AML-193 (cell line): ENCODE results near the gene POLR3B.

Experiments used
- DNase-seq, 2 experiments: peaks; one replicate each; lab custom pipeline; 2025; lab: John Stamatoyannopoulos, UW

The POLR3B gene

GRCh38 chr12:106415134-106415533 is 57.6 kb downstream of the POLR3B start:
- DNase-seq: no peak

- DNase-seq: no peak
Measured at GRCh38 chr12:106416273-106416672, 58.7 kb downstream of the POLR3B start.

- DNase-seq: no peak
Measured at GRCh38 chr12:106417926-106418910, 60.7 kb downstream of the POLR3B start.

GRCh38 chr12:106418970-106419369 is 61.4 kb downstream of the POLR3B start:
- no peak for DNase-seq

- no peak for DNase-seq
Measured at GRCh38 chr12:106423291-106423690, 65.7 kb downstream of the POLR3B start.

DNA sequence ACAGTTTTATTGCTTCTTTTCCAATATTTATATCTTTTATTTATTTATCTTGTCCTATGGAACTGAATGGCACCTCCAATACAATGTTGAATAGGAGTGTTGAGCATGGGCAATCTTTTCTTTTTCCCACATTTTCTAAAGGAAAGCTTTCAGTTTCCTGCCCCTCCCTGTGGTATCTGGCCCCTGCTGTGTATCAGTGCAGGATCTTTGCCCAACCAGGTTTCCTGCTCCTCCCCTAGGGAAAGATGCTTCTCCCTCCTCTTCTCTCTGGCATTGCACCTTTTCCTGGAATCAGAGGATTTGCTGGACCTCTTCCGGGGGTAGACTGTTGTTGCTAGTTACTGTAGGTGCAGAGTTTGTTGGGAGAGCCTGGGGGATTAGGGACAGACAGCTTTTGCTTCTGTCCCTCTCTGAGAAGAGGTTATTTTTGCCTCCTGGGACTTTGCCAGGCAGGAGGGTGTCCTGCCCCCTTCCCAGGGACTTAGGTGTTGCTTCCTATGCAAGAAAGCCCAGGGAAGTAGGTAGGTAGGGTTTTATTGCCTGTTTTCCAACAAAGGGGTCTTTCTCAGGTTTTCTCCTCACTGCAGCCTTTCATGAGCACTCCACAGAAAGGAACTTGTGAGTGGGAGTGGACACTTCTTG is 67.6 kb downstream of the POLR3B start:
- DNase-seq: no peak

DNA sequence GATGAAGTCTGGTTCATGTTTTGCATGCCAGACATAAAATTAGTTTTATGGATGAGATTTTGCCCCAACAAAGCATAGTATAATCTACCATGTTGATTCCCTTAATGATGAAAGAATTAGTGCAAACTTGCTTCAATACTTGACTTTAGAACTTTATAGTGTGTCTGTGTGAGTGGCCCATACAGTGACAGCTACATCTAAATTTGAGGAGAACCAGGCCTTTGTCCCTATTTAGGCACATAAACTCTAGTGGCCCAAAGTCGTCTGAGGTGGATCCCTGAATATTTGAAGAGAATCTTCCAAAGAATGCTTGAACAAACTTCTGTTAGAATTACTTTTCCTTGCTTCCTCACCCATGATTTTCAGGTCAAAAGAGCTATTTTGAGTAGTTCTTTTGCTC is 70.4 kb downstream of the POLR3B start:
- no peak for DNase-seq

DNA sequence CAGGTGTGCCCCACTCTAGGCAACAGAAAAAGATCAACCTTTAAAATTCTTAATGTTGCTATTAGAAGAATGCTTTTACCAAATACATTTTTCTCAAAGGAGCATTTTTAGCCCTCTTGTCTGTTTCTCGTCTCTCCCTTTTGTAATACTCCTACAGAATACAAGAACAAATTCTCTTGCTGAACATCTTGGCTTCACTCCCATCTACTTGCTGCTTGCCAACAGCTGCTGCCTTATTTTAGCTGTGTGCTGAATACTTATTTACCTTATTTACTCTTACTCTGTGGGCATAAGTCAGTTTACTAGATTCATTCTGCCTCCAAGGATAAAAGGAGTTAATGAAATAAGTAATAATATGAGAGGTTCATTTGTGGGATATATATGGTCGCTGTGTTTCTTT is 70.8 kb downstream of the POLR3B start:
- DNase-seq: no peak

DNA sequence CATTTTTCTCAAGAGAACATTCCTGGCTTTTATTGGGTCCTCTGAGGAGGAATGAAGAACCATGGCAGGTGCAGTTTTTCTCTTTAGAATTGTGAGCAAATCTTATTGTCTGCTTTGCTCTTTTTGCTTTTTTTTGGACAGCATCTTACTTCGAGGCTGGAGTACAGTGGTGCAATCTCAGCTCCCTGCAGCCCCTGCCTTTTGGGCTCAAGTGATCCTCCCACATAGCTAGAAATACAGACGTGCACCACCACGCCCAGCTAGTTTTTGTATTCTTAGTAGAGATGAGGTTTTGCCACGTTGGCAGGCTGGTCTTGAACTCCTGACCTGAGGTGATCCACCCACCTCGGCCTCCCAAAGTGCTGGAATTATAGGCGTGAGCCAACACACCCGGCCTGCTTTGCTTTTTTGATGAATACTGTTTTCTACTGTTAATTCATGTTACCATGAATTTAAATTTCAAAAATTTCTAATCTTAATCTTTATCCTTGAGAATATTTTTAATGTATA is 71.5 kb downstream of the POLR3B start:
- DNase-seq: no peak

DNA sequence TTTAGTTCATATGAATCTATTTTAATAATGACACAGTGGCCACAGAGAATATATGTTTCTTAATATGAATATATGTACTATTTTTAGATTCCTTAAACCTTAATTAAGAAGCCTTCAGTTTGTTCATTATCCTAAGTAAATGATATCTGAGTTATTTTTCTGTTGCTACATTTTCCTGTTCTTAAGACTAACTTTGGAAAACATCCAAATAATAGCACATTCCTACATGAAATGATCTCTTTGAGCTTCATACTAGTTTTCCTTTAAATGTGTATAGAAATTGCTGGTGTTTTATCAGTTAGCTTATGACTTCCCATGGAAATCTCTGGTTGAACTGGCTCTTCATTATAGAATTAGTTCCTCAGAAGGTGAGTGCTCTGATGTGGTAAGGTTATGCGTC is 72.1 kb downstream of the POLR3B start:
- DNase-seq: no peak

DNA sequence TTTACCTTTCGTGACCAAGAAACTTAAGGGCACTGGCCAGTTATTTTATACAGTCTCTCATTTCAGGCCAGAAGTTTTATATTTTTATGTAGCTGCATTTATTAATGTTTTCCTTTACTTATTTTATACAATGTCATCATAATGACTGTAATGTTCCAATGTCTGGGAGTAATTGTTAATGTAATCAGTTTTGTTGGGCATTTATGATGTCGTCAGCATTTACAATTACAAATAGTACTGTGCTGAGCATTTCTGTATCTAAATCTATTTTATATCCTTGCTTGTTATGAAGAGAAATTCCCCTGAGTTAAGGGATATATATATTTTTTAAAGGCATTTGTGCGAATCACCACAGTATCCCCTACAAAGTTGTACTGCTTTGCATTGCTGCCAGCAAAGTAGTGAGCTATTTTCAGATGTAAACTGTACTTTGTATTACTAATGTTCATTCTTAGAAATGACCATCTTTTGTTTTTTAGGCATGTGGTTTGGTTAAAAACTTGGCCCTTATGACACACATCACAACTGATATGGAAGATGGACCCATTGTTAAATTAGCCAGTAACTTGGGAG is 74.4 kb downstream of the POLR3B start:
- DNase-seq: no peak

DNA sequence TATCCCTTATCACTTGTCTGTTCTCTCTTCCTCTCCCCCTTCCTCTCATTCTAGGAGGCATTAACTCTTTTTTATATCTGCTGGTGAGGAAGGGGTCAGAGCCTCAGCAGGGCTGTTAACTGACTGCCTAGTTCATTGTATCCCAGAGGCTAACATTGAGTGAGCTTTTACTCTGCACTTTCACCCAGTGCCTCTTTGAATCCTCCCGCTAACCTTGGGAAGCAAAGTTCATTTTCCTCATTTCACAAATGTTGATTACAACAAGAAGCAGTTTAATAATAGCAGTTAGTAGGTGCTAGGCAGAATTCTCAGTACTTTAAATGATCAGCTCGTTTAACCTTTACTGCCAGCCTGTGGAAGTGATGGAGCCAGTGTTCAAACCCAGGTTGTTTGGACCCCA is 75.5 kb downstream of the POLR3B start:
- no peak for DNase-seq

- no peak for DNase-seq
Measured at GRCh38 chr12:106434526-106434925, 77.0 kb downstream of the POLR3B start.

GRCh38 chr12:106436164-106436563 is 78.6 kb downstream of the POLR3B start:
- DNase-seq: no peak

- DNase-seq: no peak
Measured at GRCh38 chr12:106442575-106442974, 85.0 kb downstream of the POLR3B start.

- DNase-seq: no peak
Measured at GRCh38 chr12:106445053-106445452, 87.5 kb downstream of the POLR3B start.

DNA sequence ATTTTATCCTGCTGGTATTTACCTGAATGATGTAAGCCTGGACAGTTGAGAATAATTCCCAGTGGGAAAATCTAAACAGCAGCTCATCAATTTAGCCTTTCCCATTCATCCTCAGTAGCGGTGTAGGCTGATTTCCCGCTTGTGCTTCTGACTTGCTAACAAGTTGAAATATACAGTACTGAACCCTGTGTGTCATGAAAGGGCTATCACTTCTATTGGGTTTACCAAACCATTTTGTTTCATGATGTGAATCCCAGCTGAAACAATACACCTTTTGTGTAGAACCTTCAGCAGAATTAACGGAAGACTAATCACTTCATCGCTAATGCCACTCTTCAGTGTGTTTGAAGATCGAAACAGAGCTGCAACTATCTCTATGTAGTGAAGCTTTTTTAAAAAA is 88.4 kb downstream of the POLR3B start:
- no peak for DNase-seq

- no peak for DNase-seq
Measured at GRCh38 chr12:106446419-106447092, 89.0 kb downstream of the POLR3B start.

GRCh38 chr12:106452309-106452708 is 94.8 kb downstream of the POLR3B start:
- no peak for DNase-seq

DNA sequence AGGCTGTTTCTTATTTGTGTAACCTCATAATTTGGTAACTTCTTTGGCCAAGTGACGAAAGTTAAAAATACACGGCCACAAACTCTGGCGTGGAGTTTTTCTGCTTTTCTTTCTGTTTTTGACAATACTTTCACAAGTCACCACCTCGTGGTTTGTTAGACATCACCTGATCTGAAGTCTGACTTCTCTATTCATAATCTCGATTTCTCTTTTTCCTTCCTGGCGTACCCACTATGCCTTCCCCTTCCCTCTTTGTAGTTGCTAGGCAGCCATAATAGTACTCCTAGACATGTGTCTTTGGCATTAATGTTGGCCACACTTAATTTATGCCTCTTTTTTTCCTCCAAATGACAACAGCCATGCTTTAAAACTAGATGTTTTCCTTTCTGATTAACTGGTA is 97.6 kb downstream of the POLR3B start:
- DNase-seq: no peak

GRCh38 chr12:106459124-106459523 is 101.6 kb downstream of the POLR3B start:
- DNase-seq: no peak

GRCh38 chr12:106459534-106459933 is 102.0 kb downstream of the POLR3B start:
- DNase-seq: no peak
